Measurements from ENCODE around the gene ADORA2A.

Gene ADORA2A

DNA sequence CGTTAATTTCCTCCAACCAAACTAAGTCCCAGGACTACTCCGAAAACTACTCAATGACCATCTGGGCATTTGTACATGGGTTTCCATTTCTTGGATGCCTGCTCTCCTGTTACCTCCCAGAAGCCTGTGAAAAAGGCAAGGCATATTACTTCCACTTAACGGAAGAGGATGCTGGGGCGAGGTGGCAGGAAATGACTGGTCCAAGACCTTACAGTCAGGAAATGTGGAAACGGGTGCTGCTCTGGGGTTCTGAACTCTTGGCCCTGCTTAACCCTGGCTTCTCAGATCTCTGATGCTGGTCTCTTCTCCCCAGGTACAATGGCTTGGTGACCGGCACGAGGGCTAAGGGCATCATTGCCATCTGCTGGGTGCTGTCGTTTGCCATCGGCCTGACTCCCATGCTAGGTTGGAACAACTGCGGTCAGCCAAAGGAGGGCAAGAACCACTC is 12.9 kb downstream of the ADORA2A start:
- Histone ChIP-seq H4K20me1 (ENCODE audit: low read depth, low read length) (no peaks in the 10 kb centered on the region), H3K9me3 (ENCODE audit: insufficient read depth, low read length) (no peaks in the 10 kb centered on the region), H3K27me3 (ENCODE audit: low read length) (no peaks in the 10 kb centered on the region), H3F3A (ENCODE audit: insufficient read depth) (peaks cover 13% of the 10 kb centered on the region), H3K9ac (ENCODE audit: low read length) (no peak overlapping the region), H3K36me3 (ENCODE audit: low read length) (no peaks in the 10 kb centered on the region), H2AFZ (ENCODE audit: low read depth, low read length, severe bottlenecking) (no peak overlapping the region), H3K4me3 (ENCODE audit: insufficient read depth, low read length, poor library complexity, severe bottlenecking) (no peak overlapping the region), H3K79me2 (ENCODE audit: insufficient read depth, low read length) (peaks cover 23% of the 10 kb centered on the region), H3K27ac (ENCODE audit: low read depth, low read length) (no peak overlapping the region), H3K4me2 (ENCODE audit: low read depth, low read length, poor library complexity, severe bottlenecking) (no peak overlapping the region), H3K9me2 (replicated peaks; ENCODE audit: insufficient read depth, low read length) (no peaks in the 10 kb centered on the region)
- no peak for TF ChIP-seq EZH2phosphoT487 (conservative IDR thresholded peaks at IDR 0.05; ENCODE audit: low read length)
- TF ChIP-seq, protein P1, sequence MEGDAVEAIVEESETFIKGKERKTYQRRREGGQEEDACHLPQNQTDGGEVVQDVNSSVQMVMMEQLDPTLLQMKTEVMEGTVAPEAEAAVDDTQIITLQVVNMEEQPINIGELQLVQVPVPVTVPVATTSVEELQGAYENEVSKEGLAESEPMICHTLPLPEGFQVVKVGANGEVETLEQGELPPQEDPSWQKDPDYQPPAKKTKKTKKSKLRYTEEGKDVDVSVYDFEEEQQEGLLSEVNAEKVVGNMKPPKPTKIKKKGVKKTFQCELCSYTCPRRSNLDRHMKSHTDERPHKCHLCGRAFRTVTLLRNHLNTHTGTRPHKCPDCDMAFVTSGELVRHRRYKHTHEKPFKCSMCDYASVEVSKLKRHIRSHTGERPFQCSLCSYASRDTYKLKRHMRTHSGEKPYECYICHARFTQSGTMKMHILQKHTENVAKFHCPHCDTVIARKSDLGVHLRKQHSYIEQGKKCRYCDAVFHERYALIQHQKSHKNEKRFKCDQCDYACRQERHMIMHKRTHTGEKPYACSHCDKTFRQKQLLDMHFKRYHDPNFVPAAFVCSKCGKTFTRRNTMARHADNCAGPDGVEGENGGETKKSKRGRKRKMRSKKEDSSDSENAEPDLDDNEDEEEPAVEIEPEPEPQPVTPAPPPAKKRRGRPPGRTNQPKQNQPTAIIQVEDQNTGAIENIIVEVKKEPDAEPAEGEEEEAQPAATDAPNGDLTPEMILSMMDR (IDR thresholded peaks at IDR 0.05; ENCODE audit: insufficient read depth, low read length, poor library complexity, severe bottlenecking): no peak

DNA sequence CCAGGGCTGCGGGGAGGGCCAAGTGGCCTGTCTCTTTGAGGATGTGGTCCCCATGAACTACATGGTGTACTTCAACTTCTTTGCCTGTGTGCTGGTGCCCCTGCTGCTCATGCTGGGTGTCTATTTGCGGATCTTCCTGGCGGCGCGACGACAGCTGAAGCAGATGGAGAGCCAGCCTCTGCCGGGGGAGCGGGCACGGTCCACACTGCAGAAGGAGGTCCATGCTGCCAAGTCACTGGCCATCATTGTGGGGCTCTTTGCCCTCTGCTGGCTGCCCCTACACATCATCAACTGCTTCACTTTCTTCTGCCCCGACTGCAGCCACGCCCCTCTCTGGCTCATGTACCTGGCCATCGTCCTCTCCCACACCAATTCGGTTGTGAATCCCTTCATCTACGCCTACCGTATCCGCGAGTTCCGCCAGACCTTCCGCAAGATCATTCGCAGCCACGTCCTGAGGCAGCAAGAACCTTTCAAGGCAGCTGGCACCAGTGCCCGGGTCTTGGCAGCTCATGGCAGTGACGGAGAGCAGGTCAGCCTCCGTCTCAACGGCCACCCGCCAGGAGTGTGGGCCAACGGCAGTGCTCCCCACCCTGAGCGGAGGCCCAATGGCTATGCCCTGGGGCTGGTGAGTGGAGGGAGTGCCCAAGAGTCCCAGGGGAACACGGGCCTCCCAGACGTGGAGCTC is 13.5 kb downstream of the ADORA2A start:
- no peak overlapping the region for H3K9ac ChIP-seq (ENCODE audit: low read length)
- H3K4me2 ChIP-seq (ENCODE audit: low read depth, low read length, poor library complexity, severe bottlenecking): no peak overlapping the region
- no peaks in the 10 kb centered on the region for H4K20me1 ChIP-seq (ENCODE audit: low read depth, low read length)
- no peaks in the 10 kb centered on the region for H3K9me2 ChIP-seq (replicated peaks; ENCODE audit: insufficient read depth, low read length)
- no peaks in the 10 kb centered on the region for H3K27me3 ChIP-seq (ENCODE audit: low read length)
- H3K79me2 ChIP-seq (ENCODE audit: insufficient read depth, low read length): peaks cover 19% of the 10 kb centered on the region
- no peaks in the 10 kb centered on the region for H3K36me3 ChIP-seq (ENCODE audit: low read length)
- no peaks in the 10 kb centered on the region for H3K9me3 ChIP-seq (ENCODE audit: insufficient read depth, low read length)
- H3K27ac ChIP-seq (ENCODE audit: low read depth, low read length): no peak overlapping the region
- no peak for TF ChIP-seq EZH2phosphoT487 (conservative IDR thresholded peaks at IDR 0.05; ENCODE audit: low read length)
- TF ChIP-seq, protein P1 (IDR thresholded peaks at IDR 0.05; ENCODE audit: insufficient read depth, low read length, poor library complexity, severe bottlenecking): no peak
- H2AFZ ChIP-seq (ENCODE audit: low read depth, low read length, severe bottlenecking): no peak overlapping the region
- peaks cover 11% of the 10 kb centered on the region for H3F3A ChIP-seq (ENCODE audit: insufficient read depth)
- no peak overlapping the region for H3K4me3 ChIP-seq (ENCODE audit: insufficient read depth, low read length, poor library complexity, severe bottlenecking)

DNA sequence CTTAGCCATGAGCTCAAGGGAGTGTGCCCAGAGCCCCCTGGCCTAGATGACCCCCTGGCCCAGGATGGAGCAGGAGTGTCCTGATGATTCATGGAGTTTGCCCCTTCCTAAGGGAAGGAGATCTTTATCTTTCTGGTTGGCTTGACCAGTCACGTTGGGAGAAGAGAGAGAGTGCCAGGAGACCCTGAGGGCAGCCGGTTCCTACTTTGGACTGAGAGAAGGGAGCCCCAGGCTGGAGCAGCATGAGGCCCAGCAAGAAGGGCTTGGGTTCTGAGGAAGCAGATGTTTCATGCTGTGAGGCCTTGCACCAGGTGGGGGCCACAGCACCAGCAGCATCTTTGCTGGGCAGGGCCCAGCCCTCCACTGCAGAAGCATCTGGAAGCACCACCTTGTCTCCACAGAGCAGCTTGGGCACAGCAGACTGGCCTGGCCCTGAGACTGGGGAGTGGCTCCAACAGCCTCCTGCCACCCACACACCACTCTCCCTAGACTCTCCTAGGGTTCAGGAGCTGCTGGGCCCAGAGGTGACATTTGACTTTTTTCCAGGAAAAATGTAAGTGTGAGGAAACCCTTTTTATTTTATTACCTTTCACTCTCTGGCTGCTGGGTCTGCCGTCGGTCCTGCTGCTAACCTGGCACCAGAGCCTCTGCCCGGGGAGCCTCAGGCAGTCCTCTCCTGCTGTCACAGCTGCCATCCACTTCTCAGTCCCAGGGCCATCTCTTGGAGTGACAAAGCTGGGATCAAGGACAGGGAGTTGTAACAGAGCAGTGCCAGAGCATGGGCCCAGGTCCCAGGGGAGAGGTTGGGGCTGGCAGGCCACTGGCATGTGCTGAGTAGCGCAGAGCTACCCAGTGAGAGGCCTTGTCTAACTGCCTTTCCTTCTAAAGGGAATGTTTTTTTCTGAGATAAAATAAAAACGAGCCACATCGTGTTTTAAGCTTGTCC is 14.3 kb downstream of the ADORA2A start:
- Histone ChIP-seq H3K9ac (ENCODE audit: low read length) (no peak overlapping the region), H3K4me2 (ENCODE audit: low read depth, low read length, poor library complexity, severe bottlenecking) (no peak overlapping the region)

More for the DNA sequence above, 14.3 kb downstream of the ADORA2A start:
- Histone ChIP-seq H3K36me3 (ENCODE audit: low read length) (no peaks in the 10 kb centered on the region), H2AFZ (ENCODE audit: low read depth, low read length, severe bottlenecking) (no peak overlapping the region), H3K9me2 (replicated peaks; ENCODE audit: insufficient read depth, low read length) (no peaks in the 10 kb centered on the region), H3K79me2 (ENCODE audit: insufficient read depth, low read length) (peaks cover 11% of the 10 kb centered on the region; the same call in 1 of the 2 replicates), H3K4me3 (ENCODE audit: insufficient read depth, low read length, poor library complexity, severe bottlenecking) (no peak overlapping the region), H3K27me3 (ENCODE audit: low read length) (no peaks in the 10 kb centered on the region), H3K27ac (ENCODE audit: low read depth, low read length) (no peak overlapping the region), H3F3A (ENCODE audit: insufficient read depth) (peaks cover 11% of the 10 kb centered on the region), H4K20me1 (ENCODE audit: low read depth, low read length) (no peaks in the 10 kb centered on the region), H3K9me3 (ENCODE audit: insufficient read depth, low read length) (no peaks in the 10 kb centered on the region)
- TF ChIP-seq, protein P1 (IDR thresholded peaks at IDR 0.05; ENCODE audit: insufficient read depth, low read length, poor library complexity, severe bottlenecking): no peak
